ENCODE results near the gene SRGAP1. TPM values are rescaled to one million over a fixed set of nuclear protein-coding genes. Genes with fewer than 3 reads are reported as not detected.
"Not testable (repeated sequence)": the region's sequence is repeated elsewhere in the genome, so short reads cannot be mapped to it uniquely, and the experiment has no call there.

The SRGAP1 gene
- total RNA-seq, 1 donor from 2014 or later = 0.22 TPM

GRCh38 chr12:63836936-63837335, 7.6 kb upstream of the SRGAP1 start:
- intact Hi-C loops (cut with micrococcal nuclease) = no loop called here

- intact Hi-C loops (cut with micrococcal nuclease) = no loop called here
Observed at GRCh38 chr12:63838411-63838810, 6.1 kb upstream of the SRGAP1 start.

- intact Hi-C loops (cut with micrococcal nuclease) = loop anchor here (5.0 kb wide), 1 partner anchor 611 kb away; the partner anchor contains the start of gene TBK1
Observed at GRCh38 chr12:63841011-63841410, 3.5 kb upstream of the SRGAP1 start.

- intact Hi-C loops (cut with micrococcal nuclease) = loop anchor here (5.0 kb wide), 1 partner anchor 611 kb away; the partner anchor contains the start of gene TBK1
Observed at GRCh38 chr12:63841571-63841970, 2.9 kb upstream of the SRGAP1 start.

- intact Hi-C loops (cut with micrococcal nuclease) = loop anchor here (1.0 to 5.0 kb wide), 2 partner anchors 62 to 610 kb away; partner anchors contain the start of gene TBK1
Observed at GRCh38 chr12:63842750-63843149, 1.8 kb upstream of the SRGAP1 start.

- intact Hi-C loops (cut with micrococcal nuclease) = loop anchor here (1.0 to 5.0 kb wide), 2 partner anchors 63 to 609 kb away; partner anchors contain the start of gene TBK1
Observed at GRCh38 chr12:63843254-63843720, 1.2 kb upstream of the SRGAP1 start.

- intact Hi-C loops (cut with micrococcal nuclease) = loop anchor here (1.0 to 5.0 kb wide), 6 partner anchors 18 to 608 kb away; partner anchors contain the start of genes KICS2 and TBK1
Observed at GRCh38 chr12:63843721-63844390, 644 bp upstream of the SRGAP1 start.

- intact Hi-C loops (cut with micrococcal nuclease) = no loop called here
Observed at GRCh38 chr12:63845726-63846125, 1.2 kb downstream of the SRGAP1 start.

- intact Hi-C loops (cut with micrococcal nuclease) = no loop called here
Observed at GRCh38 chr12:63846238-63846967, 1.9 kb downstream of the SRGAP1 start.

GRCh38 chr12:63848450-63848849, 4.0 kb downstream of the SRGAP1 start:
- intact Hi-C loops (cut with micrococcal nuclease) = no loop called here

GRCh38 chr12:63849106-63849620, 4.7 kb downstream of the SRGAP1 start:
- intact Hi-C loops (cut with micrococcal nuclease) = no loop called here

- intact Hi-C loops (cut with micrococcal nuclease) = no loop called here
Observed at GRCh38 chr12:63849641-63850040, 5.1 kb downstream of the SRGAP1 start.

- intact Hi-C loops (cut with micrococcal nuclease) = no loop called here
Observed at GRCh38 chr12:63853978-63854377, 9.5 kb downstream of the SRGAP1 start.

GRCh38 chr12:63855299-63855698, 10.8 kb downstream of the SRGAP1 start:
- intact Hi-C loops (cut with micrococcal nuclease) = no loop called here

- intact Hi-C loops (cut with micrococcal nuclease) = no loop called here
Observed at GRCh38 chr12:63857771-63858670, 13.5 kb downstream of the SRGAP1 start.

- intact Hi-C loops (cut with micrococcal nuclease) = not testable (repeated sequence)
Observed at GRCh38 chr12:63859880-63860279, 15.4 kb downstream of the SRGAP1 start.

GRCh38 chr12:63862187-63862968, 17.9 kb downstream of the SRGAP1 start:
- intact Hi-C loops (cut with micrococcal nuclease) = no loop called here

- intact Hi-C loops (cut with micrococcal nuclease) = no loop called here
Observed at GRCh38 chr12:63862969-63863230, 18.4 kb downstream of the SRGAP1 start.

GRCh38 chr12:63863658-63864453, 19.4 kb downstream of the SRGAP1 start:
- intact Hi-C loops (cut with micrococcal nuclease) = no loop called here

GRCh38 chr12:63864454-63864706, 19.9 kb downstream of the SRGAP1 start:
- intact Hi-C loops (cut with micrococcal nuclease) = no loop called here
